Measurements from ENCODE around the gene SLC13A2.

The SLC13A2 gene

GRCh38 chr17:28471531-28472342, 1.7 kb upstream of the SLC13A2 start:
- DNase-seq: no peak

GRCh38 chr17:28472871-28473497, 460 bp upstream of the SLC13A2 start:
- DNase-seq: no peak

GRCh38 chr17:28474111-28474531, 677 bp downstream of the SLC13A2 start:
- DNase-seq: no peak

GRCh38 chr17:28475151-28475900, 1.9 kb downstream of the SLC13A2 start:
- DNase-seq: no peak

GRCh38 chr17:28476076-28476865, 2.8 kb downstream of the SLC13A2 start:
- no peak for DNase-seq

GRCh38 chr17:28477928-28478327, 4.5 kb downstream of the SLC13A2 start:
- no peak for DNase-seq

- DNase-seq: no peak
Measured at GRCh38 chr17:28478712-28479615, 5.5 kb downstream of the SLC13A2 start.

- DNase-seq: no peak
Measured at GRCh38 chr17:28480278-28480677, 6.8 kb downstream of the SLC13A2 start.

- no peak for DNase-seq
Measured at GRCh38 chr17:28480799-28481571, 7.5 kb downstream of the SLC13A2 start.

- no peak for DNase-seq
Measured at GRCh38 chr17:28482551-28483199, 9.2 kb downstream of the SLC13A2 start.

- no peak for DNase-seq
Measured at GRCh38 chr17:28484296-28484695, 10.9 kb downstream of the SLC13A2 start.

GRCh38 chr17:28485049-28485448, 11.6 kb downstream of the SLC13A2 start:
- DNase-seq: no peak

GRCh38 chr17:28487881-28488532, 14.6 kb downstream of the SLC13A2 start:
- no peak for DNase-seq

- DNase-seq: no peak
Measured at GRCh38 chr17:28488533-28489276, 15.3 kb downstream of the SLC13A2 start.

- DNase-seq: no peak
Measured at GRCh38 chr17:28491286-28491685, 17.8 kb downstream of the SLC13A2 start.

GRCh38 chr17:28491860-28492259, 18.4 kb downstream of the SLC13A2 start:
- no peak for DNase-seq

- no peak for DNase-seq
Measured at GRCh38 chr17:28492352-28493310, 19.2 kb downstream of the SLC13A2 start.

- no peak for DNase-seq
Measured at GRCh38 chr17:28493460-28493859, 20.0 kb downstream of the SLC13A2 start.
